ENCODE results near the gene ARHGEF25.
A peak's percentile ranks its signal among the peaks of the same experiment; 100 is the strongest.

ARHGEF25 gene

GRCh38 chr12:57582440-57582839 is 28.8 kb upstream of the ARHGEF25 start:
- Histone ChIP-seq H3K4me1 (ENCODE audit: insufficient read depth, poor library complexity, severe bottlenecking) (no peaks in the 10 kb centered on the region), H3K36me3 (ENCODE audit: low read depth) (no peaks in the 10 kb centered on the region), H3K4me3 (ENCODE audit: severe bottlenecking) (no peak overlapping the region), H3K27ac (ENCODE audit: poor library complexity, severe bottlenecking) (no peak overlapping the region), H3K9me3 (ENCODE audit: severe bottlenecking) (no peaks in the 10 kb centered on the region), H3K27me3 (ENCODE audit: insufficient read depth, poor library complexity, severe bottlenecking) (no peaks in the 10 kb centered on the region)
- no peak for DNase-seq (ENCODE audit: low spot score)
- TF ChIP-seq, protein P1, sequence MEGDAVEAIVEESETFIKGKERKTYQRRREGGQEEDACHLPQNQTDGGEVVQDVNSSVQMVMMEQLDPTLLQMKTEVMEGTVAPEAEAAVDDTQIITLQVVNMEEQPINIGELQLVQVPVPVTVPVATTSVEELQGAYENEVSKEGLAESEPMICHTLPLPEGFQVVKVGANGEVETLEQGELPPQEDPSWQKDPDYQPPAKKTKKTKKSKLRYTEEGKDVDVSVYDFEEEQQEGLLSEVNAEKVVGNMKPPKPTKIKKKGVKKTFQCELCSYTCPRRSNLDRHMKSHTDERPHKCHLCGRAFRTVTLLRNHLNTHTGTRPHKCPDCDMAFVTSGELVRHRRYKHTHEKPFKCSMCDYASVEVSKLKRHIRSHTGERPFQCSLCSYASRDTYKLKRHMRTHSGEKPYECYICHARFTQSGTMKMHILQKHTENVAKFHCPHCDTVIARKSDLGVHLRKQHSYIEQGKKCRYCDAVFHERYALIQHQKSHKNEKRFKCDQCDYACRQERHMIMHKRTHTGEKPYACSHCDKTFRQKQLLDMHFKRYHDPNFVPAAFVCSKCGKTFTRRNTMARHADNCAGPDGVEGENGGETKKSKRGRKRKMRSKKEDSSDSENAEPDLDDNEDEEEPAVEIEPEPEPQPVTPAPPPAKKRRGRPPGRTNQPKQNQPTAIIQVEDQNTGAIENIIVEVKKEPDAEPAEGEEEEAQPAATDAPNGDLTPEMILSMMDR (IDR thresholded peaks at IDR 0.05; ENCODE audit: poor library complexity, severe bottlenecking), result no peak
- ATAC-seq (ENCODE audit: low read depth), result no peak

- Histone ChIP-seq H3K27ac (ENCODE audit: poor library complexity, severe bottlenecking) (no peak overlapping the region), H3K4me1 (ENCODE audit: insufficient read depth, poor library complexity, severe bottlenecking) (no peaks in the 10 kb centered on the region), H3K9me3 (ENCODE audit: severe bottlenecking) (no peaks in the 10 kb centered on the region), H3K27me3 (ENCODE audit: insufficient read depth, poor library complexity, severe bottlenecking) (no peaks in the 10 kb centered on the region), H3K36me3 (ENCODE audit: low read depth) (no peaks in the 10 kb centered on the region), H3K4me3 (ENCODE audit: severe bottlenecking) (no peak overlapping the region)
- ATAC-seq (ENCODE audit: low read depth), result peak; percentile 93
- DNase-seq (ENCODE audit: low spot score), result no peak
- TF ChIP-seq, protein P1 (IDR thresholded peaks at IDR 0.05; ENCODE audit: poor library complexity, severe bottlenecking), result peak; percentile 93
These were observed 28.0 kb upstream of the ARHGEF25 start for GRCh38 chr12:57583008-57583831.

- Histone ChIP-seq H3K27me3 (ENCODE audit: insufficient read depth, poor library complexity, severe bottlenecking) (no peaks in the 10 kb centered on the region), H3K9me3 (ENCODE audit: severe bottlenecking) (no peaks in the 10 kb centered on the region), H3K4me1 (ENCODE audit: insufficient read depth, poor library complexity, severe bottlenecking) (no peaks in the 10 kb centered on the region), H3K36me3 (ENCODE audit: low read depth) (no peaks in the 10 kb centered on the region), H3K4me3 (ENCODE audit: severe bottlenecking) (no peak overlapping the region), H3K27ac (ENCODE audit: poor library complexity, severe bottlenecking) (no peak overlapping the region)
- TF ChIP-seq, protein P1 (IDR thresholded peaks at IDR 0.05; ENCODE audit: poor library complexity, severe bottlenecking), result no peak
- ATAC-seq (ENCODE audit: low read depth), result no peak
- no peak for DNase-seq (ENCODE audit: low spot score)
These were observed 27.2 kb upstream of the ARHGEF25 start for GRCh38 chr12:57584050-57584449.

GRCh38 chr12:57584690-57585089 is 26.5 kb upstream of the ARHGEF25 start:
- no peaks in the 10 kb centered on the region for H3K9me3 ChIP-seq (ENCODE audit: severe bottlenecking)
- H3K27me3 ChIP-seq (ENCODE audit: insufficient read depth, poor library complexity, severe bottlenecking), result no peaks in the 10 kb centered on the region
- ATAC-seq (ENCODE audit: low read depth) (no peak), DNase-seq (ENCODE audit: low spot score) (no peak)
- H3K27ac ChIP-seq (ENCODE audit: poor library complexity, severe bottlenecking), result no peak overlapping the region
- no peak overlapping the region for H3K4me3 ChIP-seq (ENCODE audit: severe bottlenecking)
- TF ChIP-seq, protein P1 (IDR thresholded peaks at IDR 0.05; ENCODE audit: poor library complexity, severe bottlenecking), result no peak
- no peaks in the 10 kb centered on the region for H3K36me3 ChIP-seq (ENCODE audit: low read depth)
- H3K4me1 ChIP-seq (ENCODE audit: insufficient read depth, poor library complexity, severe bottlenecking), result no peaks in the 10 kb centered on the region

DNA sequence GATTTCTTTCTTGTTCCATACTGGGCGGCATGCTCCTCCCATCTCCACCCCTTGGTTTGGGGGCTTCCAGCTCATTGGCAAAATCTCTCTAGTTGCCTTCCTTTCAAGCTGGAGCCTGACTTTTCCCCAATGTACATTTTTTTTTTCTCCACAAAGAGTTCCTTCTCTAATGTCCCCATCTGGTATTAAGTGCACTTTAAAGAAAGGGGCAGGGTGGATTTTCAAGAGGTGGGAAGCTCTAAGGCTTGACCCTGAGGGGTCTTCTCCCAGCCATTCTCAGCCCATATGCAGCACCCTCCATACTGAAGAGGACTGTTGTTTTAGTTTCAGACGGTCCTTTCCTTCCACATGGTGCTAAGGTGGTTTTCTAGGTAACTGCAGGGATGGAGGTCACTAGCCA is 26.1 kb upstream of the ARHGEF25 start:
- TF ChIP-seq, protein P1 (IDR thresholded peaks at IDR 0.05; ENCODE audit: poor library complexity, severe bottlenecking), result no peak
- Histone ChIP-seq H3K27me3 (ENCODE audit: insufficient read depth, poor library complexity, severe bottlenecking) (no peaks in the 10 kb centered on the region), H3K36me3 (ENCODE audit: low read depth) (no peaks in the 10 kb centered on the region), H3K4me3 (ENCODE audit: severe bottlenecking) (no peak overlapping the region), H3K4me1 (ENCODE audit: insufficient read depth, poor library complexity, severe bottlenecking) (peaks cover under 1% of the 10 kb centered on the region), H3K27ac (ENCODE audit: poor library complexity, severe bottlenecking) (no peak overlapping the region), H3K9me3 (ENCODE audit: severe bottlenecking) (no peaks in the 10 kb centered on the region)
- ATAC-seq (ENCODE audit: low read depth) (no peak), DNase-seq (ENCODE audit: low spot score) (no peak)
